Measurements from ENCODE around the gene SLC4A8. TPM values are rescaled to one million over a fixed set of nuclear protein-coding genes. Genes with fewer than 3 reads are reported as not detected.

Gene SLC4A8
- polyA plus RNA-seq, 1 experiment: 6.6 TPM

DNA sequence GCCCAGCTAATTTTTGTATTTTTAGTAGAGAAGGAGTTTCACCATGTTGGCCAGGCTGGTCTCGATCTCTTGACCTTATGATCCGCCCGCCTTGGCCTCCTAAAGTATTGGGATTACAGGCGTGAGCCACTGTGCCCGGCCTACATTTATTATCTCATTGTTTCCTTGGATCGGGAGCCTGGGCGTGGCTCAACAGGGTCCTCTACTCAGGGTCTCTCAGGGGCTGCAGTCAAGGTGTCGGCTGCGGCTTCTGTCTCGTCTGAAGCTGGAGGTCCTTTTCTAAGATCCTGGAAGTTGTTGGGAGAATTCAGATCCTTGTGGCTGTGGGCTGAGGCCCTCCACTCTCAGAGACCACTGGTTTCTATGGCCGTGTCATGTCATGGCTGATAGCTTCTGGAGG, 100.9 kb downstream of the SLC4A8 start:
- POLR2A ChIA-PET: no interaction called here
- CTCF ChIA-PET: interaction anchor here (1.2 kb wide), 1 partner anchor 100 kb away, joined by 3 read pairs; the partner anchor contains the start of gene SLC4A8

DNA sequence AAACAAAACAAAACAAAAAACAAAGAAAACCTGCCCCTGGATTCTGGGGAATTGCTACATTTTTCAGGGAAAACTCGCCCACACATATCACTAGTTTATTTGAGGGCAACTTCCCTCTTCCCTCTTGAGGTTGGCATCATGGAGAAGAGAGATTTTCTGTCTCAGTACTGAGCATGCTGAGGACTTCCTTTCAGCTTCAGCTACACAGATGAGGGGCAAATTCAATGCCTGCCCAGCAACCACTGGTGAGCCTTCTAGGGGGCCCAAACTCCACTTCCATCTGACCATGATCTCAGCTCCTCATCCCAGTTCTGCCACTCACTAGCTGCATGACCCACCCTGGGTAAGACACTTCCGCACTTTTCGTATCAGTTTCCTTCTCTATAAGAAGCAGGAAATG, 103.3 kb downstream of the SLC4A8 start:
- H3K9me3 ChIP-seq (ENCODE audit: control insufficient read depth, insufficient read depth, low read length): no peaks in the 10 kb centered on the region
- no peak for DNase-seq (ENCODE audit: low read depth, low spot score)
- ChIA-PET POLR2A (no interaction called here), CTCF (interaction anchor here (1.5 kb wide), 1 partner anchor 108 kb away, joined by 8 read pairs; no protein-coding TSS in a partner anchor)
- no peak overlapping the region for H3K4me3 ChIP-seq (ENCODE audit: low read depth, low read length)
- TF ChIP-seq, protein P1, sequence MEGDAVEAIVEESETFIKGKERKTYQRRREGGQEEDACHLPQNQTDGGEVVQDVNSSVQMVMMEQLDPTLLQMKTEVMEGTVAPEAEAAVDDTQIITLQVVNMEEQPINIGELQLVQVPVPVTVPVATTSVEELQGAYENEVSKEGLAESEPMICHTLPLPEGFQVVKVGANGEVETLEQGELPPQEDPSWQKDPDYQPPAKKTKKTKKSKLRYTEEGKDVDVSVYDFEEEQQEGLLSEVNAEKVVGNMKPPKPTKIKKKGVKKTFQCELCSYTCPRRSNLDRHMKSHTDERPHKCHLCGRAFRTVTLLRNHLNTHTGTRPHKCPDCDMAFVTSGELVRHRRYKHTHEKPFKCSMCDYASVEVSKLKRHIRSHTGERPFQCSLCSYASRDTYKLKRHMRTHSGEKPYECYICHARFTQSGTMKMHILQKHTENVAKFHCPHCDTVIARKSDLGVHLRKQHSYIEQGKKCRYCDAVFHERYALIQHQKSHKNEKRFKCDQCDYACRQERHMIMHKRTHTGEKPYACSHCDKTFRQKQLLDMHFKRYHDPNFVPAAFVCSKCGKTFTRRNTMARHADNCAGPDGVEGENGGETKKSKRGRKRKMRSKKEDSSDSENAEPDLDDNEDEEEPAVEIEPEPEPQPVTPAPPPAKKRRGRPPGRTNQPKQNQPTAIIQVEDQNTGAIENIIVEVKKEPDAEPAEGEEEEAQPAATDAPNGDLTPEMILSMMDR (IDR thresholded peaks at IDR 0.05; ENCODE audit: low read depth, low read length): no peak
- H3K27ac ChIP-seq (ENCODE audit: low read depth, low read length): no peak overlapping the region
- no peaks in the 10 kb centered on the region for H3K27me3 ChIP-seq (ENCODE audit: control insufficient read depth, insufficient read depth, low read length)

More for the DNA sequence above, 100.9 kb downstream of the SLC4A8 start:
- Histone ChIP-seq H3K27me3 (ENCODE audit: control insufficient read depth, insufficient read depth, low read length) (no peaks in the 10 kb centered on the region), H3K27ac (ENCODE audit: low read depth, low read length) (no peak overlapping the region), H3K4me3 (ENCODE audit: low read depth, low read length) (no peak overlapping the region), H3K9me3 (ENCODE audit: control insufficient read depth, insufficient read depth, low read length) (no peaks in the 10 kb centered on the region)
- DNase-seq (ENCODE audit: low read depth, low spot score): no peak
- TF ChIP-seq, protein P1 (IDR thresholded peaks at IDR 0.05; ENCODE audit: low read depth, low read length): no peak

DNA sequence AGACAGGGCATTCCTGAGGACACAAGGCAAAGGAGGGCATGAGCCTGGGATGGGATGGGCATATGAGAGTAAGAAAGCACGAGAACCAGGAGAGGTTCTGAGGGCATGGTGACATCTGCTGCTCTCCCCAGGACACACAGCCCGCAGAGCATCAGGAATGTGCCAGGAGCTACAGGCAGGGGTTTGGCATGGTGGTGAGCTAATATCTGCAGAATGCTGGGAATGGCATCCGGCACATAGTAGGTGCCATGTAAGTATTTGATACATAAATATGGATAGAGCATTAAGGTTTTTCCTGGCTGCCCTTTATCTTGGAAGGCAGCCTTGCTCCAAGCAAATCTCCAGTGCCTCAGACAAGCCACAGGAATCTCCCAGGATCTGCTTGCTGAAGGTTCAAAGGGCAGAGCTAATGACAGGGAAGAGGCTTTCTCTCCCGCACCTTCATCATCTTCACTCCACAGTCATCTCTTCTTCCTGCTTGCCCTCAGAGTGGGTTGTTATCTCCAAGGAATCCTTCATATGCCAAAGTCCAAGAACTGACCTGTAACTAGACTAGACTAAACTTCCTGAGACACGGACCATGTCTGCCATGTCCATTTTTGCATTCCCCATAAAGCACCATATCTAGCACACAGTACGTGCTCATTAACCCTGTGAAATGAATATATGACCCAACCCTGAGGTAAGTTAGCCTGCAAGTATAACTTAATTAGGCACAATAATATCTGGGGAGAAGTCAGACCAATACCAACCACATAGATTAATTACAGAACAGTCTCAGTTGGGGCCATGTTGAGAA, 104.4 kb downstream of the SLC4A8 start:
- POLR2A ChIA-PET: no interaction called here

DNA sequence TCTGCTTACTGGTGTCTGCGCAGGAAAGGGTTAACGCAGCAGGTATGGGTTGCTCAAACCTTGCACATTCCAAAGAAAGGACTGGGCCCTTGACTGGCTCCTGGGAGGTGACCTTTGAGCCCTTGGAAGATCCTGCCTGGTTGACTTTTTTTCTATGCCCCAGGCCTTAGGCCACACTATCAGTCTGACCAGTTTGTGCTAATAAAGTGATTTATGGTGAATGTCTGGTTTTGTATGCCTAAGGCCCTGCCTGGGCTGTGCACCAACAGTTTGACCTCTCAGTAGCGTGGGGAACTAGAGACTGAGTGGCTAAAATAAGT, 105.0 kb downstream of the SLC4A8 start:
- Histone ChIP-seq H3K9me3 (ENCODE audit: control insufficient read depth, insufficient read depth, low read length) (no peaks in the 10 kb centered on the region), H3K27me3 (ENCODE audit: control insufficient read depth, insufficient read depth, low read length) (no peaks in the 10 kb centered on the region), H3K4me3 (ENCODE audit: low read depth, low read length) (no peak overlapping the region), H3K27ac (ENCODE audit: low read depth, low read length) (no peak overlapping the region)
- CTCF ChIA-PET: interaction anchor here (5.2 kb wide), 1 partner anchor 108 kb away, joined by 142 read pairs; the partner anchor contains the start of gene SLC4A8
- POLR2A ChIA-PET: no interaction called here
- TF ChIP-seq, protein P1 (IDR thresholded peaks at IDR 0.05; ENCODE audit: low read depth, low read length): no peak
- DNase-seq (ENCODE audit: low read depth, low spot score): no peak

More for the DNA sequence above, 104.4 kb downstream of the SLC4A8 start:
- H3K4me3 ChIP-seq (ENCODE audit: low read depth, low read length): no peak overlapping the region
- H3K9me3 ChIP-seq (ENCODE audit: control insufficient read depth, insufficient read depth, low read length): no peaks in the 10 kb centered on the region
- CTCF ChIA-PET: interaction anchor here (1.5 kb wide), 1 partner anchor 109 kb away, joined by 8 read pairs; no protein-coding TSS in a partner anchor
- no peak for DNase-seq (ENCODE audit: low read depth, low spot score)
- TF ChIP-seq, protein P1 (IDR thresholded peaks at IDR 0.05; ENCODE audit: low read depth, low read length): no peak
- H3K27me3 ChIP-seq (ENCODE audit: control insufficient read depth, insufficient read depth, low read length): no peaks in the 10 kb centered on the region
- no peak overlapping the region for H3K27ac ChIP-seq (ENCODE audit: low read depth, low read length)

DNA sequence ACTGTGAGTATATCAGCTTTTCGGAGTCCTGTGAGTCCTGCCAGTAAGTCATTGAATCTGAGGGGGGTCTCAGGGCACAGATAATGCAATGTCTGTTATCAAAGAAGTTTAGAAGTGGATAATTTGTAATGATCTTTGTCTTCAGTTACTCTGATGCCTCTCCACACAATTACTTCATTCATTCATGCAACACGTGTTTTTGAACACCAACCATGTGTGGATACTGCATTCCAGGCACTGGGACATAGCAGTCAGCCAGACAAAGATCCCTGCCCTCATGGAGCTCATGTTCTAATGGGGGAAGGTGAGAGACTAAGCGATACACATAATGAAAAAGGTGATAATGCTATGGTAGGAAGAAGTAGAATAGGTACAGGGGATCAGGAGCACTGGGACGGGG, 105.6 kb downstream of the SLC4A8 start:
- no peak for DNase-seq (ENCODE audit: low read depth, low spot score)
- Histone ChIP-seq H3K4me3 (ENCODE audit: low read depth, low read length) (no peak overlapping the region), H3K27me3 (ENCODE audit: control insufficient read depth, insufficient read depth, low read length) (no peaks in the 10 kb centered on the region), H3K27ac (ENCODE audit: low read depth, low read length) (no peak overlapping the region), H3K9me3 (ENCODE audit: control insufficient read depth, insufficient read depth, low read length) (no peaks in the 10 kb centered on the region)
- ChIA-PET POLR2A (no interaction called here), CTCF (interaction anchor here (1.0 to 5.2 kb wide), 2 partner anchors 109 to 284 kb away, joined by 4 to 142 read pairs; partner anchors contain the start of gene SLC4A8)
- TF ChIP-seq, protein P1 (IDR thresholded peaks at IDR 0.05; ENCODE audit: low read depth, low read length): no peak
